Activated naive CD8-positive, alpha-beta T cell treated with anti-CD3 and anti-CD28 coated beads for 36 hours (primary cell): ENCODE measurements around the gene RAB18. TPM values are rescaled to one million over a fixed set of nuclear protein-coding genes. Genes with fewer than 3 reads are reported as not detected.
"Not testable (repeated sequence)": the region's sequence is repeated elsewhere in the genome, so short reads cannot be mapped to it uniquely, and the experiment has no call there.

ENCODE experiments used
- DNase-seq: peaks from one replicate; pipeline ENCODE4 v3.0.0; 2021
- H3K27ac Mint-ChIP-seq: one replicate; pipeline ENCODE4 v1.8.0; 2022; ENCODE audit warnings: mild to moderate bottlenecking, moderate library complexity, mixed read lengths
- H3K27me3 Mint-ChIP-seq: one replicate; pipeline ENCODE4 v1.8.0; 2022; ENCODE audit warnings: mild to moderate bottlenecking, mixed read lengths
- H3K36me3 Mint-ChIP-seq: one replicate; pipeline ENCODE4 v1.8.0; 2021; ENCODE audit warnings: mild to moderate bottlenecking, mixed read lengths
- H3K4me1 Mint-ChIP-seq: one replicate; pipeline ENCODE4 v1.8.0; 2021; ENCODE audit warnings: mixed read lengths
- H3K4me3 Mint-ChIP-seq: one replicate; pipeline ENCODE4 v1.8.0; 2022; ENCODE audit warnings: mild to moderate bottlenecking, moderate library complexity, mixed read lengths
- H3K9me3 Mint-ChIP-seq: one replicate; pipeline ENCODE4 v1.8.0; 2022; ENCODE audit warnings: mixed read lengths
- total RNA-seq, 2 experiments: library from RNA; stranded (reverse); gene quantifications; one replicate each; pipeline ENCODE4 v1.2.3, GENCODE V29; 2021

The RAB18 gene
- total RNA-seq, 2 experiments from 2014 or later: 58.3 to 61.4 TPM

GRCh38 chr10:27550823-27551222, 46.7 kb downstream of the RAB18 start:
- DNase-seq: no peak
- Mint-ChIP-seq H3K36me3 (peaks cover 7% of the 10 kb centered on the region), H3K4me1 (no peaks in the 10 kb centered on the region), H3K9me3 (no peaks in the 10 kb centered on the region), H3K27me3 (no peaks in the 10 kb centered on the region), H3K4me3 (no peak overlapping the region), H3K27ac (no peak overlapping the region)

GRCh38 chr10:27558612-27559020, 54.5 kb downstream of the RAB18 start:
- peak; percentile 8 for DNase-seq
- H3K27me3 Mint-ChIP-seq: no peaks in the 10 kb centered on the region
- H3K27ac Mint-ChIP-seq: no peak overlapping the region
- H3K9me3 Mint-ChIP-seq: no peaks in the 10 kb centered on the region
- no peaks in the 10 kb centered on the region for H3K36me3 Mint-ChIP-seq
- no peak overlapping the region for H3K4me3 Mint-ChIP-seq
- H3K4me1 Mint-ChIP-seq: no peaks in the 10 kb centered on the region

- H3K36me3 Mint-ChIP-seq: peaks cover 7% of the 10 kb centered on the region
- H3K27me3 Mint-ChIP-seq: no peaks in the 10 kb centered on the region
- H3K4me3 Mint-ChIP-seq: no peak overlapping the region
- no peak overlapping the region for H3K27ac Mint-ChIP-seq
- no peak for DNase-seq
- H3K9me3 Mint-ChIP-seq: peaks cover 1% of the 10 kb centered on the region
- peaks cover 15% of the 10 kb centered on the region for H3K4me1 Mint-ChIP-seq
Observed at GRCh38 chr10:27561334-27561733, 57.2 kb downstream of the RAB18 start.

GRCh38 chr10:27564398-27564797, 60.3 kb downstream of the RAB18 start:
- peaks cover 1% of the 10 kb centered on the region for H3K9me3 Mint-ChIP-seq

GRCh38 chr10:27564880-27565279, 60.8 kb downstream of the RAB18 start:
- Mint-ChIP-seq H3K4me1 (peaks cover 17% of the 10 kb centered on the region), H3K9me3 (peaks cover 1% of the 10 kb centered on the region), H3K27ac (no peak overlapping the region), H3K36me3 (peaks cover 9% of the 10 kb centered on the region), H3K27me3 (no peaks in the 10 kb centered on the region), H3K4me3 (no peak overlapping the region)
- DNase-seq: no peak

More at GRCh38 chr10:27564398-27564797, 60.3 kb downstream of the RAB18 start:
- Mint-ChIP-seq H3K4me3 (peak overlapping the region; percentile 15), H3K36me3 (peaks cover 7% of the 10 kb centered on the region), H3K27ac (no peak overlapping the region), H3K4me1 (peaks cover 17% of the 10 kb centered on the region), H3K27me3 (no peaks in the 10 kb centered on the region)
- no peak for DNase-seq

- H3K4me3 Mint-ChIP-seq: no peak overlapping the region
- H3K27me3 Mint-ChIP-seq: no peaks in the 10 kb centered on the region
- peaks cover 9% of the 10 kb centered on the region for H3K36me3 Mint-ChIP-seq
- H3K9me3 Mint-ChIP-seq: peaks cover 2% of the 10 kb centered on the region
- no peak for DNase-seq
- H3K27ac Mint-ChIP-seq: no peak overlapping the region
- peaks cover 17% of the 10 kb centered on the region for H3K4me1 Mint-ChIP-seq
Observed at GRCh38 chr10:27568196-27569175, 64.4 kb downstream of the RAB18 start.

- peaks cover 1% of the 10 kb centered on the region for H3K9me3 Mint-ChIP-seq
- H3K36me3 Mint-ChIP-seq: peaks cover 8% of the 10 kb centered on the region
- no peak overlapping the region for H3K27ac Mint-ChIP-seq
- H3K27me3 Mint-ChIP-seq: no peaks in the 10 kb centered on the region
- H3K4me3 Mint-ChIP-seq: no peak overlapping the region
- peaks cover 6% of the 10 kb centered on the region for H3K4me1 Mint-ChIP-seq
- no peak for DNase-seq
Observed at GRCh38 chr10:27569946-27570345, 65.8 kb downstream of the RAB18 start.

- H3K27ac Mint-ChIP-seq, DNase-seq, H3K27me3 Mint-ChIP-seq, H3K9me3 Mint-ChIP-seq, H3K4me3 Mint-ChIP-seq, H3K36me3 Mint-ChIP-seq, H3K4me1 Mint-ChIP-seq: not testable (repeated sequence)
Observed at GRCh38 chr10:27577038-27577437, 72.9 kb downstream of the RAB18 start.

- DNase-seq: no peak
- H3K9me3 Mint-ChIP-seq: peaks cover under 1% of the 10 kb centered on the region
- H3K4me3 Mint-ChIP-seq: no peak overlapping the region
- H3K4me1 Mint-ChIP-seq: no peaks in the 10 kb centered on the region
- H3K27ac Mint-ChIP-seq: no peak overlapping the region
- H3K36me3 Mint-ChIP-seq: peaks cover under 1% of the 10 kb centered on the region
- H3K27me3 Mint-ChIP-seq: no peaks in the 10 kb centered on the region
Observed at GRCh38 chr10:27578316-27578715, 74.2 kb downstream of the RAB18 start.

- Mint-ChIP-seq H3K27me3 (no peaks in the 10 kb centered on the region), H3K4me3 (no peak overlapping the region), H3K9me3 (peaks cover 2% of the 10 kb centered on the region), H3K4me1 (no peaks in the 10 kb centered on the region), H3K27ac (no peak overlapping the region), H3K36me3 (peaks cover 3% of the 10 kb centered on the region)
- DNase-seq: no peak
Observed at GRCh38 chr10:27581225-27581624, 77.1 kb downstream of the RAB18 start.

- Mint-ChIP-seq H3K27me3 (no peaks in the 10 kb centered on the region), H3K4me1 (no peaks in the 10 kb centered on the region), H3K4me3 (no peak overlapping the region), H3K9me3 (peaks cover 8% of the 10 kb centered on the region), H3K27ac (no peak overlapping the region), H3K36me3 (peaks cover 5% of the 10 kb centered on the region)
- DNase-seq: no peak
Observed at GRCh38 chr10:27584302-27584701, 80.2 kb downstream of the RAB18 start.

Other genes starting within 250 kb of the RAB18 start
- gene MKX, start 241.5 kb downstream of the RAB18 start, total RNA-seq: 1 to 10 TPM in 1 of 2 experiments, under 1 TPM in 1; 0.58 to 1.1 TPM